Breast epithelium (tissue), 4 donors: ENCODE results near the gene TFPT. TPM values are rescaled to one million over a fixed set of nuclear protein-coding genes. Genes with fewer than 3 reads are reported as not detected.

Experiments used
- DNase-seq, 2 donors: peaks; one replicate each; pipeline ENCODE4 v3.0.0-alpha.2; 2019; ENCODE audit warnings: low spot score in 2 of 2
- H3K27ac ChIP-seq, 2 donors: fragments of 200-600 bp; sonication (generic) in 1 of 2; one replicate each; pipeline ENCODE4 v1.5.1; 2016 to 2019; ENCODE audit warnings: mild to moderate bottlenecking in 1 of 2
- H3K27me3 ChIP-seq, 2 donors: fragments of 200-600 bp; sonication (generic) in 1 of 2; one replicate each; pipeline versions ENCODE4 v1.5.1 to v1.6.0; 2017 to 2019; ENCODE audit warnings: control low read depth in 1 of 2, mild to moderate bottlenecking in 1 of 2
- H3K36me3 ChIP-seq: fragments of 200-600 bp; one replicate; pipeline ENCODE4 v1.5.1; 2019
- H3K4me1 ChIP-seq, 2 donors: fragments of 200-600 bp; sonication (generic); one replicate each; pipeline ENCODE4 v1.5.1; 2016 to 2019; ENCODE audit warnings: control low read depth in 1 of 2
- H3K4me3 ChIP-seq, 3 donors: fragments of 200-600 bp; sonication (generic); 1 replicate in 2 of 3; 2 replicates in 1 of 3; pipeline ENCODE4 v1.5.1; 2016 to 2019; ENCODE audit warnings: mild to moderate bottlenecking in 3 of 3, moderate library complexity in 2 of 3
- H3K9me3 ChIP-seq, 2 donors: fragments of 200-600 bp; sonication (generic) in 1 of 2; one replicate each; pipeline ENCODE4 v1.5.1; 2016 to 2019; ENCODE audit warnings: control low read depth in 1 of 2
- POLR2A ChIP-seq: fragments of 450-650 bp; IDR thresholded peaks from one replicate; pipeline ENCODE4 v1.6.1; 2016; ENCODE audit warnings: antibody characterized with exemption, mild to moderate bottlenecking, moderate library complexity
- POLR2AphosphoS5 ChIP-seq, 3 donors: sonication (generic); formaldehyde crosslinking; IDR thresholded peaks; one replicate each; pipeline ENCODE4 v1.6.1; 2017; ENCODE audit warnings: antibody characterized with exemption in 3 of 3
- intact Hi-C: fragments of 100-400 bp; cut with DNase I; formaldehyde crosslinking; loops from one replicate; pipeline ENCODE4 v1.15.1; 2023; ENCODE audit warnings: low total_unique reads
- total RNA-seq, 3 donors: library from RNA; depleted of rRNA; stranded (reverse); fragments of >200 nt; gene quantifications; one replicate each; pipeline ENCODE4 v1.1.0, GENCODE V29; 2016
- TF ChIP-seq, protein P1 (sequence below), 3 donors: fragments of 450-650 bp; IDR thresholded peaks; one replicate each; pipeline ENCODE4 v1.5.1; 2016 to 2017; ENCODE audit warnings: antibody characterized with exemption in 3 of 3, mild to moderate bottlenecking in 3 of 3, moderate library complexity in 3 of 3

The TFPT gene
- total RNA-seq, 3 donors from 2014 or later: 11.9 to 16.7 (median 16.2) TPM

DNA sequence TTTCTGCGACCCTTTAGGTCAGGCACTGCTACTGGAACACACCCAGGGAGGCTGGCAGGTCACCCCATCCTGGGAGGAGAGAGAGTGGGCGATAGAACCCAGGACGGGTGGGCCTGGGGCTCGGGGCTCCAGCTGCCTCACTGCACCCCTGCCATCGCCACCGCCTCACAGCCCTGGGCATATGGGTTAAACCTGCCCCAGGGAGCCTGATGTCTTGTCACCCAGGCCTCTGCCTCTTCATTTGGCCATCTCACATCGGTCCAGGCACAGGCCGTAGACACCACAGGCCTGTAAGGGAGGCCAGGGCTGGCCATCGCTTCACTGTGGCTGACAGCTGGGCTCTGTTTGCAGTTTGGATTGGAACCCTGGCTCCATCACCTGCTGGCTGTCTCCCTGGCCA is 10.3 kb upstream of the TFPT start:
- Histone ChIP-seq H3K4me1 (no peaks in the 10 kb centered on the region), H3K27ac (no peak overlapping the region), H3K4me3 (no peak overlapping the region), H3K36me3 (peaks cover 29% of the 10 kb centered on the region), H3K9me3 (no peaks in the 10 kb centered on the region), H3K27me3 (no peaks in the 10 kb centered on the region)
- intact Hi-C loops: no loop called here
- no peak for DNase-seq
- TF ChIP-seq POLR2AphosphoS5 (IDR thresholded peaks at IDR 0.05) (no peak), POLR2A (no peak)
- TF ChIP-seq, protein P1, sequence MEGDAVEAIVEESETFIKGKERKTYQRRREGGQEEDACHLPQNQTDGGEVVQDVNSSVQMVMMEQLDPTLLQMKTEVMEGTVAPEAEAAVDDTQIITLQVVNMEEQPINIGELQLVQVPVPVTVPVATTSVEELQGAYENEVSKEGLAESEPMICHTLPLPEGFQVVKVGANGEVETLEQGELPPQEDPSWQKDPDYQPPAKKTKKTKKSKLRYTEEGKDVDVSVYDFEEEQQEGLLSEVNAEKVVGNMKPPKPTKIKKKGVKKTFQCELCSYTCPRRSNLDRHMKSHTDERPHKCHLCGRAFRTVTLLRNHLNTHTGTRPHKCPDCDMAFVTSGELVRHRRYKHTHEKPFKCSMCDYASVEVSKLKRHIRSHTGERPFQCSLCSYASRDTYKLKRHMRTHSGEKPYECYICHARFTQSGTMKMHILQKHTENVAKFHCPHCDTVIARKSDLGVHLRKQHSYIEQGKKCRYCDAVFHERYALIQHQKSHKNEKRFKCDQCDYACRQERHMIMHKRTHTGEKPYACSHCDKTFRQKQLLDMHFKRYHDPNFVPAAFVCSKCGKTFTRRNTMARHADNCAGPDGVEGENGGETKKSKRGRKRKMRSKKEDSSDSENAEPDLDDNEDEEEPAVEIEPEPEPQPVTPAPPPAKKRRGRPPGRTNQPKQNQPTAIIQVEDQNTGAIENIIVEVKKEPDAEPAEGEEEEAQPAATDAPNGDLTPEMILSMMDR (IDR thresholded peaks at IDR 0.05): no peak

DNA sequence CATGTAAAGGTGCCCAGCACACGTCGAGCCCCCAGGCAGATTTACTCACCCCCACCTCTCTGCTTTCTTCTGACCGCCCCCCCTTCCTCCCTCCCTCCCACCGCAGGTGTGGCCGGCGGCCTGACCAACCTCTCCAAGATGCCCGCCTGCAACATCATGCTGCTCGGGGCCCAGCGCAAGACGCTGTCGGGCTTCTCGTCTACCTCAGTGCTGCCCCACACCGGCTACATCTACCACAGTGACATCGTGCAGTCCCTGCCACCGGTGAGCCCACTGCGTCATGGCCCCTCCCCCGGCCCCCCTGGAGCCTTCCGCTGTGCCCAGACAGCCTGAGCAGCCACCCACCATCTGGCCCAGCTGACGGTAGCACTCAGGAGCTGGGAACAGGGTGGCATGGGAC is 8.9 kb upstream of the TFPT start:
- Histone ChIP-seq H3K27ac (no peak overlapping the region), H3K4me1 (no peaks in the 10 kb centered on the region), H3K9me3 (no peaks in the 10 kb centered on the region), H3K4me3 (no peak overlapping the region), H3K27me3 (no peaks in the 10 kb centered on the region), H3K36me3 (peaks cover 29% of the 10 kb centered on the region)
- DNase-seq: no peak
- intact Hi-C loops: no loop called here
- TF ChIP-seq POLR2A (no peak), POLR2AphosphoS5 (IDR thresholded peaks at IDR 0.05) (no peak)
- TF ChIP-seq, protein P1 (IDR thresholded peaks at IDR 0.05): no peak

DNA sequence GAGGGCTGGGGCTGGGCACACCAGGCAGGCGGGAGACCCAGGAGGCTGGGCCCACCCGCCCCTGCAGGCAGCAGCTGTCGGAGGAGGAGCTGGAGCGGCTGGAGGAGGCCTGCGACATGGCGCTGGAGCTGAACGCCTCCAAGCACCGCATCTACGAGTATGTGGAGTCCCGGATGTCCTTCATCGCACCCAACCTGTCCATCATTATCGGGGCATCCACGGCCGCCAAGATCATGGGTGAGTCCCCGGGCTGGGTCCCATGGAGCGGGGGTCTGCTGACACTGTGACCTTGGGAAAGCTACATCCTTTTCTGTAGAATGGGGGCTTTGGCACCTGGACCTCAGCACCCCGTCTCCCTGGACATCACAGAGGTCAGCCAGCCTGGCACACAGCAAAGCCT is 8.2 kb upstream of the TFPT start:
- Histone ChIP-seq H3K36me3 (peaks cover 29% of the 10 kb centered on the region), H3K9me3 (no peaks in the 10 kb centered on the region), H3K4me1 (no peaks in the 10 kb centered on the region), H3K27me3 (no peaks in the 10 kb centered on the region), H3K27ac (no peak overlapping the region), H3K4me3 (no peak overlapping the region)
- intact Hi-C loops: no loop called here
- TF ChIP-seq POLR2AphosphoS5 (IDR thresholded peaks at IDR 0.05) (no peak), POLR2A (no peak)
- TF ChIP-seq, protein P1 (IDR thresholded peaks at IDR 0.05): no peak
- no peak for DNase-seq

- H3K4me3 ChIP-seq: no peak overlapping the region
- H3K27ac ChIP-seq: no peak overlapping the region
- intact Hi-C loops: no loop called here
- no peaks in the 10 kb centered on the region for H3K9me3 ChIP-seq
- TF ChIP-seq, protein P1 (IDR thresholded peaks at IDR 0.05): no peak
- TF ChIP-seq POLR2A: no peak
- no peak for TF ChIP-seq POLR2AphosphoS5 (IDR thresholded peaks at IDR 0.05)
- DNase-seq: no peak
- H3K36me3 ChIP-seq: peaks cover 25% of the 10 kb centered on the region
- H3K27me3 ChIP-seq: no peaks in the 10 kb centered on the region
- H3K4me1 ChIP-seq: peaks cover 5 to 8% of the 10 kb centered on the region in 2 donors
Observed at GRCh38 chr19:54121259-54121658, 5.8 kb upstream of the TFPT start.

- no peak for TF ChIP-seq POLR2A
- TF ChIP-seq, protein P1 (IDR thresholded peaks at IDR 0.05): no peak
- TF ChIP-seq POLR2AphosphoS5 (IDR thresholded peaks at IDR 0.05): no peak
- intact Hi-C loops: loop anchor here (10.0 kb wide), 1 partner anchor 240 kb away; no protein-coding TSS in a partner anchor
- Histone ChIP-seq H3K4me3 (peak overlapping the region; percentile 81 to 88 (median 83)), H3K27me3 (no peaks in the 10 kb centered on the region), H3K27ac (peak overlapping the region; percentile 48 to 83), H3K9me3 (no peaks in the 10 kb centered on the region), H3K36me3 (no peaks in the 10 kb centered on the region), H3K4me1 (peaks cover 5 to 10% of the 10 kb centered on the region in 2 donors)
- DNase-seq: no peak
Observed at GRCh38 chr19:54114340-54115108, 933 bp downstream of the TFPT start.
